PC-3 (cell line): ENCODE data around the gene RAPGEF4. TPM values are rescaled to one million over a fixed set of nuclear protein-coding genes. Genes with fewer than 3 reads are reported as not detected.

ENCODE experiments used
- ATAC-seq: fragments of 200-7000 bp; cut with Tn5 transposase; 2 replicates; pipeline ENCODE4 v1.9.1; 2020; ENCODE audit warnings: mild to moderate bottlenecking, moderate library complexity
- BruUV-seq: library from RNA; stranded (reverse); fragments of 400-500 nt; replicated peaks from 2 replicates; lab custom pipeline; 2021; lab: Mats Ljungman, UMichigan
- CTCF ChIA-PET: fragments of 300-600 bp; sonication (Branson Sonifier 250); formaldehyde crosslinking; loops from one replicate; lab custom pipeline; 2022; ENCODE audit warnings: antibody characterized with exemption; lab: Charles Lee
- POLR2A ChIA-PET: fragments of 300-600 bp; sonication (Branson Sonifier 250); formaldehyde crosslinking; loops from one replicate; lab custom pipeline; 2022; ENCODE audit warnings: antibody characterized with exemption; ENCODE audit not compliant: unreplicated experiment; lab: Charles Lee
- DNase-seq: peaks from one replicate; pipeline ENCODE4 v3.0.0-alpha.2; 2015
- H2AFZ ChIP-seq: fragments of 300-600 bp; sonication (generic); 2 replicates; pipeline ENCODE4 v1.6.0; 2016; ENCODE audit warnings: antibody characterized with exemption, low read length
- H3F3A ChIP-seq: fragments of 300-600 bp; sonication (generic); one replicate; pipeline ENCODE4 v1.6.0; 2017; ENCODE audit warnings: antibody characterized with exemption, low read length, control low read depth, mild to moderate bottlenecking; ENCODE audit not compliant: unreplicated experiment
- H3K27ac ChIP-seq: fragments of 300-600 bp; sonication (generic); 2 replicates; pipeline ENCODE4 v1.5.1; 2016; ENCODE audit warnings: mild to moderate bottlenecking, low read length
- H3K27me3 ChIP-seq: fragments of 300-600 bp; sonication (generic); 2 replicates; pipeline ENCODE4 v1.6.1; 2016; ENCODE audit warnings: low read length, mixed read lengths
- H3K36me3 ChIP-seq: fragments of 300-600 bp; sonication (generic); 2 replicates; pipeline ENCODE4 v1.6.1; 2016; ENCODE audit warnings: low read depth, mixed run types, low read length, mixed read lengths
- H3K4me1 ChIP-seq: fragments of 300-600 bp; sonication (generic); 2 replicates; pipeline ENCODE4 v1.5.1; 2016; ENCODE audit warnings: low read length; ENCODE audit not compliant: insufficient read depth
- H3K4me2 ChIP-seq: fragments of 300-600 bp; sonication (generic); 2 replicates; pipeline ENCODE4 v1.6.0; 2016; ENCODE audit warnings: low read length
- H3K4me3 ChIP-seq: fragments of 300-600 bp; sonication (generic); 2 replicates; pipeline ENCODE4 v1.5.1; 2016; ENCODE audit warnings: mild to moderate bottlenecking, low read length, mixed read lengths
- H3K79me2 ChIP-seq: fragments of 300-600 bp; sonication (generic); 2 replicates; pipeline ENCODE4 v1.6.1; 2017; ENCODE audit warnings: low read length, mixed read lengths
- H3K9ac ChIP-seq: fragments of 300-600 bp; sonication (generic); 2 replicates; pipeline ENCODE4 v1.6.0; 2016; ENCODE audit warnings: mild to moderate bottlenecking, low read length
- H3K9me2 ChIP-seq: fragments of 300-600 bp; sonication (generic); replicated peaks from 2 replicates; pipeline ENCODE4 v1.6.1; 2016; ENCODE audit warnings: mixed run types, low read length, mixed read lengths
- H3K9me3 ChIP-seq: fragments of 300-600 bp; sonication (generic); 2 replicates; pipeline ENCODE4 v1.6.1; 2016; ENCODE audit warnings: low read length, mixed read lengths
- H4K20me1 ChIP-seq: fragments of 300-600 bp; sonication (generic); 2 replicates; pipeline ENCODE4 v1.6.1; 2016; ENCODE audit warnings: low read length, mixed read lengths
- EZH2 ChIP-seq: fragments of 300-600 bp; sonication (generic); IDR thresholded peaks from one replicate; pipeline ENCODE4 v1.6.1; 2017; ENCODE audit warnings: antibody characterized with exemption, mild to moderate bottlenecking, low read length; ENCODE audit not compliant: unreplicated experiment
- EZH2phosphoT487 ChIP-seq: fragments of 300-600 bp; sonication (generic); IDR thresholded peaks from 2 replicates; pipeline ENCODE4 v1.6.1; 2018; ENCODE audit warnings: mild to moderate bottlenecking, antibody characterized with exemption, low read length, borderline replicate concordance
- intact Hi-C: fragments of 100-400 bp; cut with micrococcal nuclease; formaldehyde crosslinking; loops from 2 replicates; pipeline ENCODE4 v1.9.0; 2023
- total RNA-seq: library from RNA; depleted of rRNA; stranded (reverse); fragments of >200 nt; gene quantifications from 2 replicates; pipeline ENCODE4 v1.2.3, GENCODE V29; 2014
- TF ChIP-seq, protein P1 (sequence below): fragments of 300-600 bp; sonication (generic); conservative IDR thresholded peaks from 2 replicates; pipeline ENCODE4 v1.5.1; 2017; ENCODE audit warnings: antibody characterized with exemption, low read depth, mild to moderate bottlenecking, low read length

Gene RAPGEF4
- total RNA-seq, 1 experiment from 2014 or later, result 0.87 TPM

DNA sequence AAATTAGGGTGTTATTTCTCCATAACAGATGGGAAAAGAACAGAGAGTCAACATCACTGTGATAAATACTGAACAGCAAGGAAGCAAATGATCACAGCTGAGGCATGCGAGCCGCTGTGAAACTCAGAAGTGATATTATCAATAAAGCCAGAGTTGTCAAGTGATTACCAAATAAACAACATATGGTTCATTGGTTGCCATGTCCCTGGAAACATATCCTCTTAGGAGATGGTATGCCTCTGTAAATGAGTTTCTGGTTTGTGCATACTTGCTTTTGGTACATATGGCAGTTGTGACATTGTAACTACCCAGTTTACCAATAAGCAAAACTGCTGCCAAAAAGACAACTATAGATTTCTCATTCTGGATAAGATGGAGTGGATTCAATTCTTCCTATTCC, 23.8 kb downstream of the RAPGEF4 start:
- Histone ChIP-seq H3K4me1 (no peaks in the 10 kb centered on the region), H4K20me1 (no peaks in the 10 kb centered on the region), H3K36me3 (no peaks in the 10 kb centered on the region), H3F3A (no peaks in the 10 kb centered on the region), H3K4me2 (no peak overlapping the region), H2AFZ (no peak overlapping the region), H3K27me3 (no peaks in the 10 kb centered on the region), H3K79me2 (no peaks in the 10 kb centered on the region), H3K9me2 (no peaks in the 10 kb centered on the region), H3K4me3 (no peak overlapping the region), H3K9me3 (no peaks in the 10 kb centered on the region), H3K9ac (no peak overlapping the region), H3K27ac (no peak overlapping the region)
- DNase-seq (no peak), ATAC-seq (no peak)
- POLR2A ChIA-PET, result no interaction called here
- TF ChIP-seq, protein P1, sequence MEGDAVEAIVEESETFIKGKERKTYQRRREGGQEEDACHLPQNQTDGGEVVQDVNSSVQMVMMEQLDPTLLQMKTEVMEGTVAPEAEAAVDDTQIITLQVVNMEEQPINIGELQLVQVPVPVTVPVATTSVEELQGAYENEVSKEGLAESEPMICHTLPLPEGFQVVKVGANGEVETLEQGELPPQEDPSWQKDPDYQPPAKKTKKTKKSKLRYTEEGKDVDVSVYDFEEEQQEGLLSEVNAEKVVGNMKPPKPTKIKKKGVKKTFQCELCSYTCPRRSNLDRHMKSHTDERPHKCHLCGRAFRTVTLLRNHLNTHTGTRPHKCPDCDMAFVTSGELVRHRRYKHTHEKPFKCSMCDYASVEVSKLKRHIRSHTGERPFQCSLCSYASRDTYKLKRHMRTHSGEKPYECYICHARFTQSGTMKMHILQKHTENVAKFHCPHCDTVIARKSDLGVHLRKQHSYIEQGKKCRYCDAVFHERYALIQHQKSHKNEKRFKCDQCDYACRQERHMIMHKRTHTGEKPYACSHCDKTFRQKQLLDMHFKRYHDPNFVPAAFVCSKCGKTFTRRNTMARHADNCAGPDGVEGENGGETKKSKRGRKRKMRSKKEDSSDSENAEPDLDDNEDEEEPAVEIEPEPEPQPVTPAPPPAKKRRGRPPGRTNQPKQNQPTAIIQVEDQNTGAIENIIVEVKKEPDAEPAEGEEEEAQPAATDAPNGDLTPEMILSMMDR, result no peak
- TF ChIP-seq EZH2 (no peak), EZH2phosphoT487 (no peak)
- CTCF ChIA-PET, result no interaction called here
- no TSS peak for BruUV-seq
- intact Hi-C loops, result no loop called here

- TF ChIP-seq EZH2phosphoT487 (no peak), EZH2 (no peak)
- TF ChIP-seq, protein P1, result no peak
- H3K4me3 ChIP-seq, result no peak overlapping the region
- H3K9ac ChIP-seq, result no peak overlapping the region
- ChIA-PET POLR2A (no interaction called here), CTCF (no interaction called here)
- DNase-seq (no peak), ATAC-seq (no peak)
- H3K9me3 ChIP-seq, result no peaks in the 10 kb centered on the region
- H3K27ac ChIP-seq, result no peak overlapping the region
- H4K20me1 ChIP-seq, result no peaks in the 10 kb centered on the region
- no TSS peak for BruUV-seq
- no peak overlapping the region for H3K4me2 ChIP-seq
- no peaks in the 10 kb centered on the region for H3K27me3 ChIP-seq
- no peaks in the 10 kb centered on the region for H3K4me1 ChIP-seq
- intact Hi-C loops, result no loop called here
- no peaks in the 10 kb centered on the region for H3K36me3 ChIP-seq
- no peak overlapping the region for H2AFZ ChIP-seq
- H3F3A ChIP-seq, result no peaks in the 10 kb centered on the region
- no peaks in the 10 kb centered on the region for H3K79me2 ChIP-seq
- no peaks in the 10 kb centered on the region for H3K9me2 ChIP-seq
These were observed 25.7 kb downstream of the RAPGEF4 start for GRCh38 chr2:172761306-172761705.

GRCh38 chr2:172762574-172762973, 26.9 kb downstream of the RAPGEF4 start:
- no peaks in the 10 kb centered on the region for H3F3A ChIP-seq
- CTCF ChIA-PET, result no interaction called here
- POLR2A ChIA-PET, result no interaction called here
- H3K4me1 ChIP-seq, result no peaks in the 10 kb centered on the region
- intact Hi-C loops, result no loop called here
- no TSS peak for BruUV-seq
- H2AFZ ChIP-seq, result no peak overlapping the region
- no peaks in the 10 kb centered on the region for H3K36me3 ChIP-seq
- no peak overlapping the region for H3K9ac ChIP-seq
- H3K4me2 ChIP-seq, result no peak overlapping the region
- TF ChIP-seq, protein P1, result no peak
- TF ChIP-seq EZH2, result no peak
- no peak for TF ChIP-seq EZH2phosphoT487
- no peak overlapping the region for H3K27ac ChIP-seq
- H3K9me2 ChIP-seq, result no peaks in the 10 kb centered on the region
- H3K27me3 ChIP-seq, result no peaks in the 10 kb centered on the region
- H3K4me3 ChIP-seq, result no peak overlapping the region
- H3K9me3 ChIP-seq, result no peaks in the 10 kb centered on the region
- no peak for ATAC-seq
- H4K20me1 ChIP-seq, result no peaks in the 10 kb centered on the region
- no peak for DNase-seq
- no peaks in the 10 kb centered on the region for H3K79me2 ChIP-seq
